SK-N-SH (cell line): ENCODE data around the gene S100A7. TPM values are rescaled to one million over a fixed set of nuclear protein-coding genes. Genes with fewer than 3 reads are reported as not detected.

Experiments used
- CTCF ChIA-PET: fragments of 300-600, 350-600 bp; formaldehyde crosslinking; extraction: SDS; loops from one replicate; lab custom pipeline; 2021; lab: Yijun Ruan, JAX
- POLR2A ChIA-PET: fragments of 350-600 bp; sonication (Branson Sonifier 250); formaldehyde crosslinking; extraction: SDS; loops from one replicate; lab custom pipeline; 2020; ENCODE audit warnings: antibody characterized with exemption, inconsistent platforms; lab: Yijun Ruan, JAX
- DNase-seq: peaks from one replicate; pipeline ENCODE4 v3.0.0; 2012
- H2AFZ ChIP-seq: fragments of 200-600 bp; sonication (generic); 2 replicates; pipeline ENCODE4 v1.8.1; 2016; ENCODE audit warnings: antibody characterized with exemption, mild to moderate bottlenecking, low read depth
- H3F3A ChIP-seq: fragments of 200-600 bp; sonication (generic); replicated peaks from 2 replicates; pipeline ENCODE3; 2016; ENCODE audit warnings: antibody characterized with exemption, mild to moderate bottlenecking; ENCODE audit not compliant: insufficient read depth
- H3K27ac ChIP-seq, 2 experiments: fragments of 200-500 bp in 1 of 2; fragments of 200-600 bp in 1 of 2; sonication (Bioruptor generic) in 1 of 2; sonication (generic), shearing (Covaris generic) in 1 of 2; 2 replicates each; pipeline versions ENCODE4 v1.5.1 to v1.6.1; 2014 to 2016; ENCODE audit warnings: low read depth in 2 of 2, inconsistent platforms in 1 of 2, low read length in 1 of 2, mild to moderate bottlenecking in 1 of 2, mixed read lengths in 1 of 2
- H3K27me3 ChIP-seq: fragments of 200-600 bp; sonication (generic), shearing (Covaris generic); 2 replicates; pipeline ENCODE4 v1.6.1; 2016; ENCODE audit warnings: mixed run types; ENCODE audit not compliant: insufficient read depth
- H3K36me3 ChIP-seq, 2 experiments: fragments of 200-500 bp in 1 of 2; fragments of 200-600 bp in 1 of 2; sonication (Bioruptor generic) in 1 of 2; sonication (generic) in 1 of 2; replicated peaks in 1 of 2; 2 replicates each; pipeline versions ENCODE3 to v1.5.1; 2014 to 2016; ENCODE audit warnings: low read length in 1 of 2, mild to moderate bottlenecking in 1 of 2; ENCODE audit not compliant: insufficient read depth in 2 of 2, control insufficient read depth in 1 of 2
- H3K4me1 ChIP-seq, 2 experiments: fragments of 200-500 bp in 1 of 2; fragments of 200-600 bp in 1 of 2; sonication (Bioruptor generic) in 1 of 2; sonication (generic), shearing (Covaris generic) in 1 of 2; 2 replicates each; pipeline versions ENCODE4 v1.5.1 to v1.6.1; 2014 to 2016; ENCODE audit warnings: low read depth in 1 of 2, low read length in 1 of 2, mixed run types in 1 of 2; ENCODE audit not compliant: insufficient read depth in 2 of 2, control insufficient read depth in 1 of 2
- H3K4me2 ChIP-seq: fragments of 200-600 bp; sonication (generic), shearing (Covaris generic); 2 replicates; pipeline ENCODE4 v1.6.1; 2017; ENCODE audit warnings: mixed run types
- H3K4me3 ChIP-seq, 2 experiments: fragments of 200-500 bp in 1 of 2; fragments of 200-600 bp in 1 of 2; sonication (Bioruptor generic) in 1 of 2; sonication (generic), shearing (Covaris generic) in 1 of 2; 2 replicates each; pipeline versions ENCODE4 v1.5.1 to v1.8.1; 2014 to 2016; ENCODE audit warnings: low read depth in 2 of 2, inconsistent platforms in 1 of 2, low read length in 1 of 2, mild to moderate bottlenecking in 1 of 2, mixed read lengths in 1 of 2, moderate library complexity in 1 of 2
- H3K79me2 ChIP-seq: fragments of 200-600 bp; sonication (generic); 2 replicates; pipeline ENCODE4 v1.8.1; 2017; ENCODE audit warnings: mild to moderate bottlenecking; ENCODE audit not compliant: insufficient read depth
- H3K9ac ChIP-seq: fragments of 200-600 bp; sonication (generic); 2 replicates; pipeline ENCODE4 v1.6.1; 2017; ENCODE audit warnings: mixed run types
- H3K9me2 ChIP-seq: fragments of 200-600 bp; sonication (generic); 2 replicates; pipeline ENCODE4 v1.6.1; 2017; ENCODE audit warnings: mixed run types
- H3K9me3 ChIP-seq: fragments of 200-600 bp; sonication (generic); 2 replicates; pipeline ENCODE4 v1.6.1; 2017; ENCODE audit warnings: mixed run types, mild to moderate bottlenecking, moderate library complexity
- H4K20me1 ChIP-seq: fragments of 200-600 bp; sonication (generic); 2 replicates; pipeline ENCODE4 v1.6.1; 2017; ENCODE audit warnings: mild to moderate bottlenecking, mixed run types; ENCODE audit not compliant: insufficient read depth
- CHD2 ChIP-seq: fragments of 150-350 bp; IDR thresholded peaks from 2 replicates; pipeline ENCODE4 v1.6.1; 2018; ENCODE audit warnings: low read length; ENCODE audit not compliant: partially characterized antibody
- FOXJ3 ChIP-seq: sonication (generic); formaldehyde crosslinking; IDR thresholded peaks from 2 replicates; pipeline ENCODE4 v1.5.1; 2020; ENCODE audit warnings: mild to moderate bottlenecking, missing genetic modification reagents
- FOXM1 ChIP-seq: IDR thresholded peaks from 2 replicates; pipeline ENCODE4 v1.4.0; 2012; ENCODE audit warnings: low read depth, mild to moderate bottlenecking
- MEF2A ChIP-seq: IDR thresholded peaks from 2 replicates; pipeline ENCODE4 v1.4.0; 2012; ENCODE audit warnings: low read depth, borderline replicate concordance
- RFX5 ChIP-seq: IDR thresholded peaks from 2 replicates; pipeline ENCODE4 v1.6.1; 2012; ENCODE audit warnings: mild to moderate bottlenecking, improper control_type of control experiment, low read length
- SIN3A ChIP-seq: IDR thresholded peaks from 2 replicates; pipeline ENCODE4 v1.6.1; 2012; ENCODE audit warnings: low read depth, mild to moderate bottlenecking, low read length, moderate library complexity, borderline replicate concordance
- WGBS: methylation state at CpG from one replicate; pipeline ENCODE4 v1.1.6; 2017; ENCODE audit warnings: low lambda C conversion rate; 5-methylcytosine and 5-hydroxymethylcytosine counted together
- polyA plus RNA-seq, 3 experiments: library from polyadenylated mRNA; depleted of rRNA; stranded (reverse); fragments of >200 nt; gene quantifications; 2 replicates each; pipeline ENCODE4 v1.2.3, GENCODE V29; 2012
- TF ChIP-seq, protein P1 (sequence below): IDR thresholded peaks from 2 replicates; pipeline ENCODE4 v1.4.0; 2012; ENCODE audit warnings: low read depth, borderline replicate concordance

The S100A7 gene
- polyA plus RNA-seq, 1 of the 3 experiments (the other 2 are of a cell fraction): not detected

GRCh38 chr1:153430561-153430960 lies 29.9 kb downstream of the S100A7 start:
- H3K4me1 ChIP-seq: no peaks in the 10 kb centered on the region
- no peak overlapping the region for H3K27ac ChIP-seq
- H3K4me3 ChIP-seq: no peak overlapping the region
- WGBS: 13% methylated on average over 2 of the region's 3 CpGs
- H3K9ac ChIP-seq: no peak overlapping the region
- POLR2A ChIA-PET: no interaction called here
- TF ChIP-seq MEF2A: no peak
- TF ChIP-seq, all 33 proteins: peak for 0
- Histone ChIP-seq H3F3A (no peaks in the 10 kb centered on the region), H3K9me3 (no peaks in the 10 kb centered on the region), H4K20me1 (no peaks in the 10 kb centered on the region), H3K4me2 (no peak overlapping the region), H3K36me3 (no peaks in the 10 kb centered on the region), H3K9me2 (no peaks in the 10 kb centered on the region), H2AFZ (no peak overlapping the region), H3K27me3 (peaks cover 12% of the 10 kb centered on the region; the same call in 1 of the 2 replicates), H3K79me2 (no peaks in the 10 kb centered on the region)
- no peak for DNase-seq
- CTCF ChIA-PET: interaction anchor here (2.3 kb wide), 1 partner anchor 64 kb away, joined by 10 read pairs; no protein-coding TSS in a partner anchor

DNA sequence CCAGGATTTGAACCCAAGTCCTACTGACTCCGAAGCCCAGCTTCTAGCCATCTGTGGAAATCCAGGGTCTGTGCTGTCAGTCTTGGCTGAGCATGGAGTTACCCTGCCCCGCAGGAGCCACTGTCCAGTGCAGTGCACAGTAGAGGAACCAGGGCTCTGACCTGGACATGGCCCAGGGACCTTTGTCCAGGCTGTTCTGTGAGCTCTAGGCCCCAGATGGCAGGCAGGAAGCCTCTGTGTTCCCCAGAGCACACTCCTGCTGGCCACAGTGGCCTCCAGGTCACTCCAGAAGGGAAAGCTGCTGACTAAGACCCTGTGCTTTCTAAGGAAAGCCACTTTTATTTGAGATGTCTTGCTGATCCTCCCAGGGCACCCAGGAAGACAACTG lies 30.3 kb downstream of the S100A7 start:
- Histone ChIP-seq H3K27me3 (peaks cover 12% of the 10 kb centered on the region; the same call in 1 of the 2 replicates), H3F3A (no peaks in the 10 kb centered on the region), H3K79me2 (no peaks in the 10 kb centered on the region), H3K4me1 (no peaks in the 10 kb centered on the region), H2AFZ (no peak overlapping the region), H4K20me1 (no peaks in the 10 kb centered on the region), H3K9me3 (no peaks in the 10 kb centered on the region), H3K9me2 (no peaks in the 10 kb centered on the region), H3K27ac (no peak overlapping the region), H3K9ac (no peak overlapping the region), H3K36me3 (no peaks in the 10 kb centered on the region), H3K4me3 (no peak overlapping the region), H3K4me2 (no peak overlapping the region)
- TF ChIP-seq, protein P1, sequence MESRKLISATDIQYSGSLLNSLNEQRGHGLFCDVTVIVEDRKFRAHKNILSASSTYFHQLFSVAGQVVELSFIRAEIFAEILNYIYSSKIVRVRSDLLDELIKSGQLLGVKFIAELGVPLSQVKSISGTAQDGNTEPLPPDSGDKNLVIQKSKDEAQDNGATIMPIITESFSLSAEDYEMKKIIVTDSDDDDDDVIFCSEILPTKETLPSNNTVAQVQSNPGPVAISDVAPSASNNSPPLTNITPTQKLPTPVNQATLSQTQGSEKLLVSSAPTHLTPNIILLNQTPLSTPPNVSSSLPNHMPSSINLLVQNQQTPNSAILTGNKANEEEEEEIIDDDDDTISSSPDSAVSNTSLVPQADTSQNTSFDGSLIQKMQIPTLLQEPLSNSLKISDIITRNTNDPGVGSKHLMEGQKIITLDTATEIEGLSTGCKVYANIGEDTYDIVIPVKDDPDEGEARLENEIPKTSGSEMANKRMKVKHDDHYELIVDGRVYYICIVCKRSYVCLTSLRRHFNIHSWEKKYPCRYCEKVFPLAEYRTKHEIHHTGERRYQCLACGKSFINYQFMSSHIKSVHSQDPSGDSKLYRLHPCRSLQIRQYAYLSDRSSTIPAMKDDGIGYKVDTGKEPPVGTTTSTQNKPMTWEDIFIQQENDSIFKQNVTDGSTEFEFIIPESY: no peak
- no peak for TF ChIP-seq CHD2
- no peak for TF ChIP-seq SIN3A
- TF ChIP-seq FOXM1: no peak
- no peak for TF ChIP-seq FOXJ3 (CRISPR knock-in tag)
- TF ChIP-seq RFX5: no peak
- 13% methylated on average over 1 of the region's 2 CpGs for WGBS
- ChIA-PET POLR2A (no interaction called here), CTCF (interaction anchor here (1.2 to 2.3 kb wide), 2 partner anchors 65 to 78 kb away, joined by 3 to 10 read pairs; no protein-coding TSS in a partner anchor)
- DNase-seq: no peak
